DND-41 (cell line): ENCODE results near the gene RAI2.

Source experiments
- EZH2 ChIP-seq: IDR thresholded peaks from 3 replicates; pipeline ENCODE4 v1.6.1; 2012; ENCODE audit warnings: borderline replicate concordance, low read depth, mild to moderate bottlenecking, moderate library complexity, low read length, inconsistent platforms; ENCODE audit not compliant: severe bottlenecking
- TF ChIP-seq, protein P1 (sequence below): IDR thresholded peaks from 2 replicates; pipeline ENCODE4 v1.5.1; 2012; ENCODE audit warnings: borderline replicate concordance, low read length, moderate library complexity, mild to moderate bottlenecking; ENCODE audit not compliant: poor library complexity, severe bottlenecking; ENCODE audit errors: extremely low read depth

DNA sequence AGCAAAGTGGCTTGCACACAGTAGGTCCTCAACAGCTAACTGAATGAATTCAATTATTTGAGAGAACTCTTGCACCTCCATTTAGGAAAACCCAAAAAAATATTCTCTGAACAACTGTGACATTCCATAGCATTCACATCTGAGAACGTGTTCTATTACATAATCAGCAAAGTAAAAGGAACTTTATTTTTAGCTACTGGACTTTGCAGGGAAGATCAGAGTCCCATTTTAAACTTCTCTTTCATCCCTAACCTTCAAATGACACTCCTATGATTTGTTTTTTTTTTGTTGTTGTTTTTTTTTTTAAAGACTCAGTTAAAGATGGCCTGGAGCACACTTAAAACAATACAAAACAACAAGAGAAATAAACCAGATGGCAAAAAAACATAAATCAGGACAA lies 30.9 kb downstream of the RAI2 start:
- TF ChIP-seq, protein P1, sequence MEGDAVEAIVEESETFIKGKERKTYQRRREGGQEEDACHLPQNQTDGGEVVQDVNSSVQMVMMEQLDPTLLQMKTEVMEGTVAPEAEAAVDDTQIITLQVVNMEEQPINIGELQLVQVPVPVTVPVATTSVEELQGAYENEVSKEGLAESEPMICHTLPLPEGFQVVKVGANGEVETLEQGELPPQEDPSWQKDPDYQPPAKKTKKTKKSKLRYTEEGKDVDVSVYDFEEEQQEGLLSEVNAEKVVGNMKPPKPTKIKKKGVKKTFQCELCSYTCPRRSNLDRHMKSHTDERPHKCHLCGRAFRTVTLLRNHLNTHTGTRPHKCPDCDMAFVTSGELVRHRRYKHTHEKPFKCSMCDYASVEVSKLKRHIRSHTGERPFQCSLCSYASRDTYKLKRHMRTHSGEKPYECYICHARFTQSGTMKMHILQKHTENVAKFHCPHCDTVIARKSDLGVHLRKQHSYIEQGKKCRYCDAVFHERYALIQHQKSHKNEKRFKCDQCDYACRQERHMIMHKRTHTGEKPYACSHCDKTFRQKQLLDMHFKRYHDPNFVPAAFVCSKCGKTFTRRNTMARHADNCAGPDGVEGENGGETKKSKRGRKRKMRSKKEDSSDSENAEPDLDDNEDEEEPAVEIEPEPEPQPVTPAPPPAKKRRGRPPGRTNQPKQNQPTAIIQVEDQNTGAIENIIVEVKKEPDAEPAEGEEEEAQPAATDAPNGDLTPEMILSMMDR: no peak
- TF ChIP-seq EZH2: no peak
